Measurements from ENCODE around the gene ZFYVE27.

DNA sequence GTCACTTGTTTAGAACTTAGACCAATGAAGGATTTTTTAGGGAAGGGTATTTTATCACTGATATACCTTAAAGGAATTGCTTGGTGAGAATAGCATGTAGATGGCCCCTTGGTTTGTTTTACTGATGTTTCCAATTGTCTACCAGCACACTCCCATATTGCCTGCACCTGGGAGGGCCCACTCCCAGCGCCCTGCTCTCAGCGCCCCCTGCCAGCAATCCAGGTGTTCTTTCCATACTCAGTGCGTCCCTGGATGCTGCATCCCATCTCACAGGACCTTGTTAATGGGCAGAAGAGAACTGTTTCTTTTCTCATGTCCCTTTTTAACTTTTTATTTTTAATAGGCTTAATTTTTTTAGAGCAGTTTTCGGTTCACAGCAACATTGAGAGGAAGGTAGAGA lies 59.0 kb downstream of the ZFYVE27 start:
- TF ChIP-seq POLR2A (IDR thresholded peaks at IDR 0.05; ENCODE audit: low read depth, low read length) (no peak), POLR2AphosphoS5 (IDR thresholded peaks at IDR 0.05; ENCODE audit: low read depth, low read length) (no peak), TAF1 (IDR thresholded peaks at IDR 0.05; ENCODE audit: low read depth, low read length) (no peak), SPI1 (IDR thresholded peaks at IDR 0.05; ENCODE audit: low read depth, low read length) (no peak)

All from GM12891 (cell line).